ENCODE results near the gene MTMR2. TPM values are rescaled to one million over a fixed set of nuclear protein-coding genes. Genes with fewer than 3 reads are reported as not detected.

MTMR2 gene
- total RNA-seq, 1 experiment from 2014 or later = 29.1 TPM

DNA sequence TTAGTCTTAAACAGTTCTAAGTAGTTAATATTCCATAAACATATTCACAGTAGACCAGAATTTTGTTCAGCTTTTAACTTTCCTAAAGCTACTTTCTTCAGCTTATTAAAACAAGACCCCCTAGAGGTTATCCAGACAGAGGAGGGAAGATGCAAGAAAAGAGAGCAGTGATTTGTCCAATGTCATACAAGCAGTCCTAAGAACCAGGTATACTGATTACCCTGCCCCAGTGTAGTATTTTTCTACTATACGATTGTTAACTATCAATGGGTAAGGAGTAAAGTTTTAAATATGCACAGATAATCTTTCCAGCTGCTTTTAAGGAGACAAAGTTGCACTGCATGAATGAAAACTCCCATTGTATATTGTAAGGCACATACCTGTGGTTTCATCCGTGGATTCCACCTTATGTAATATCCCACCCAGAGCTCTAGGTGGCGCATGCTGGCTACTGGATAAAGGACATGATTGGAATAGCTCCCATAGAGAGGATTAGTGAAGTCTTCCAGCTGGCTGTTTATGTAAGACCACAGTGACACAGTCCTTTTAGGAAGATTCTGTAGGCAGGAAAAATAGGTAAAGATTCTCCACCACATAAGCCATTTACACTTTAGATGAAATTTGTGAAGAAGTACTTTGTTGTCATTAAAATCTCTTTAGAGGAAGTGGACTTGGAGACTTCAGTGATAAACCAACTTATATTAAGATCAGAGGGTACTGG lies 88.0 kb downstream of the MTMR2 start:
- Histone ChIP-seq H4K20me1 (ENCODE audit: insufficient read depth) (no peaks in the 10 kb centered on the region), H3K79me2 (ENCODE audit: insufficient read depth, low read length) (no peaks in the 10 kb centered on the region), H3K4me1 (ENCODE audit: control insufficient read depth in 1 of 2, insufficient read depth in 2 of 2, low read length in 2 of 2) (no peaks in the 10 kb centered on the region), H3K27ac (ENCODE audit: low read depth, low read length) (no peak overlapping the region), H2AFZ (ENCODE audit: low read depth, low read length, poor library complexity, severe bottlenecking) (no peak overlapping the region), H3K36me3 (ENCODE audit: control insufficient read depth in 1 of 2, insufficient read depth in 2 of 2, low read length in 2 of 2) (peaks cover 18 to 39% of the 10 kb centered on the region in 2 experiments), H3K9me3 (ENCODE audit: control insufficient read depth in 1 of 2, insufficient read depth in 1 of 2, low read depth in 1 of 2, low read length in 2 of 2) (no peaks in the 10 kb centered on the region), H3K4me3 (replicated peaks in 1 of 2; ENCODE audit: low read depth in 1 of 2, low read length in 2 of 2) (no peak overlapping the region), H3K9ac (ENCODE audit: low read length) (no peak overlapping the region), H3K27me3 (ENCODE audit: insufficient read depth, low read length) (no peaks in the 10 kb centered on the region), H3K9me2 (ENCODE audit: insufficient read depth) (no peaks in the 10 kb centered on the region), H3K4me2 (ENCODE audit: low read length) (no peak overlapping the region)
- ChIA-PET POLR2A (interaction anchor here (0.5 to 1.0 kb wide), 2 partner anchors 46 to 557 kb away, joined by 3 to 4 read pairs; partner anchors contain the start of genes CEP57 and FAM76B), RAD21 (ENCODE audit: low non-redundant PET in 1 of 2, low total read pairs in 2 of 2, uncharacterized antibody in 2 of 2, unreplicated experiment in 2 of 2) (interaction anchor here (0.5 to 1.5 kb wide), 3 partner anchors 317 to 507 kb away, joined by 3 to 6 read pairs (median 4); partner anchors contain the start of gene MAML2 (in 1 of the 2)), CTCF (interaction anchor here (0.6 to 2.6 kb wide), 18 partner anchors 9 to 684 kb away, joined by 3 to 29 read pairs (median 4); partner anchors contain the start of genes CCDC82, CEP57, FAM76B and JRKL)
- DNase-seq (ENCODE audit: low read depth, low spot score) = peak; percentile 63
- peak; percentile 99 for ATAC-seq
- intact Hi-C loops (cut with micrococcal nuclease) = loop anchor here (1.0 to 5.0 kb wide), 3 partner anchors 221 to 591 kb away; no protein-coding TSS in a partner anchor
- no TSS peak for BruUV-seq (replicated peaks)
- TF ChIP-seq CTCF (IDR thresholded peaks at IDR 0.05 in 2 of 3, conservative IDR thresholded peaks at IDR 0.05 in 1 of 3; ENCODE audit: borderline replicate concordance in 1 of 3, insufficient read depth in 1 of 3, low read depth in 2 of 3, low read length in 2 of 3) (peak; percentile 66 to 96 (median 83); a peak in 5 of 6 replicates), REST (IDR thresholded peaks at IDR 0.05; ENCODE audit: low read depth) (no peak), RAD21 (IDR thresholded peaks at IDR 0.05; ENCODE audit: low read depth) (peak; percentile 76)
